ENCODE measurements around the gene TAS2R14.

The TAS2R14 gene

GRCh38 chr12:10910380-10910779, 28.7 kb downstream of the TAS2R14 start:
- Histone ChIP-seq H3K9me3 (ENCODE audit: insufficient read depth, low read length) (0 out of 2 replicates have a peak, but pooled peaks cover 6% of the 10 kb centered on the region), H3K9ac (ENCODE audit: insufficient read length, low read depth) (no peak overlapping the region), H3K36me3 (ENCODE audit: insufficient read depth, insufficient read length, low read length) (no peaks in the 10 kb centered on the region), H3K27me3 (ENCODE audit: insufficient read depth, insufficient read length) (no peaks in the 10 kb centered on the region), H3K4me1 (ENCODE audit: insufficient read depth, insufficient read length) (no peaks in the 10 kb centered on the region), H3K4me3 (ENCODE audit: insufficient read length, low read depth) (no peak overlapping the region)
- DNase-seq (ENCODE audit: low read depth, low spot score): no peak
- TF ChIP-seq YY1 (IDR thresholded peaks at IDR 0.05; ENCODE audit: insufficient read depth, insufficient read length) (no peak), ZNF274 (IDR thresholded peaks at IDR 0.05; ENCODE audit: low read depth, low read length) (no peak), SUZ12 (IDR thresholded peaks at IDR 0.05; ENCODE audit: extremely low read depth, insufficient read depth, insufficient read length) (no peak)

GRCh38 chr12:10909462-10909861, 29.6 kb downstream of the TAS2R14 start, which contains the start of gene TAS2R13:
Gene TAS2R13, minus strand, starts transcription at chr12:10909562. Its CDS starts 264 bp downstream, at chr12:10909298.
- Histone ChIP-seq H3K27me3 (ENCODE audit: insufficient read depth, insufficient read length) (no peaks in the 10 kb centered on the region), H3K4me3 (ENCODE audit: insufficient read length, low read depth) (no peak within 1 kb of the TSS), H3K9ac (ENCODE audit: insufficient read length, low read depth) (no peak within 1 kb of the TSS), H3K36me3 (ENCODE audit: insufficient read depth, insufficient read length, low read length) (no peaks in the 10 kb centered on the region), H3K4me1 (ENCODE audit: insufficient read depth, insufficient read length) (no peaks in the 10 kb centered on the region), H3K9me3 (ENCODE audit: insufficient read depth, low read length) (peaks cover 16% of the 10 kb centered on the region; the same call in 1 of the 2 replicates)
- no peak for TF ChIP-seq ZNF274 (IDR thresholded peaks at IDR 0.05; ENCODE audit: low read depth, low read length)
- DNase-seq (ENCODE audit: low read depth, low spot score): no peak

GRCh38 chr12:10904686-10905085, 34.4 kb downstream of the TAS2R14 start:
- Histone ChIP-seq H3K4me1 (ENCODE audit: insufficient read depth, insufficient read length) (no peaks in the 10 kb centered on the region), H3K36me3 (ENCODE audit: insufficient read depth, insufficient read length, low read length) (no peaks in the 10 kb centered on the region), H3K9ac (ENCODE audit: insufficient read length, low read depth) (no peak overlapping the region), H3K4me3 (ENCODE audit: insufficient read length, low read depth) (no peak overlapping the region), H3K27me3 (ENCODE audit: insufficient read depth, insufficient read length) (no peaks in the 10 kb centered on the region), H3K9me3 (ENCODE audit: insufficient read depth, low read length) (peaks cover 36% of the 10 kb centered on the region; the same call in 1 of the 2 replicates)
- DNase-seq (ENCODE audit: low read depth, low spot score): no peak
- TF ChIP-seq YY1 (IDR thresholded peaks at IDR 0.05; ENCODE audit: insufficient read depth, insufficient read length) (no peak), SUZ12 (IDR thresholded peaks at IDR 0.05; ENCODE audit: extremely low read depth, insufficient read depth, insufficient read length) (no peak), ZNF274 (IDR thresholded peaks at IDR 0.05; ENCODE audit: low read depth, low read length) (no peak)

GRCh38 chr12:10901427-10901826, 37.6 kb downstream of the TAS2R14 start:
- Histone ChIP-seq H3K9me3 (ENCODE audit: insufficient read depth, low read length) (peaks cover 36% of the 10 kb centered on the region; the same call in 1 of the 2 replicates), H3K36me3 (ENCODE audit: insufficient read depth, insufficient read length, low read length) (no peaks in the 10 kb centered on the region), H3K9ac (ENCODE audit: insufficient read length, low read depth) (no peak overlapping the region), H3K4me3 (ENCODE audit: insufficient read length, low read depth) (no peak overlapping the region), H3K4me1 (ENCODE audit: insufficient read depth, insufficient read length) (no peaks in the 10 kb centered on the region), H3K27me3 (ENCODE audit: insufficient read depth, insufficient read length) (no peaks in the 10 kb centered on the region)
- TF ChIP-seq SUZ12 (IDR thresholded peaks at IDR 0.05; ENCODE audit: extremely low read depth, insufficient read depth, insufficient read length): no peak
- TF ChIP-seq YY1 (IDR thresholded peaks at IDR 0.05; ENCODE audit: insufficient read depth, insufficient read length): no peak
- TF ChIP-seq ZNF274 (IDR thresholded peaks at IDR 0.05; ENCODE audit: low read depth, low read length): no peak
- DNase-seq (ENCODE audit: low read depth, low spot score): no peak

- TF ChIP-seq SUZ12 (IDR thresholded peaks at IDR 0.05; ENCODE audit: extremely low read depth, insufficient read depth, insufficient read length): no peak
- no peak for TF ChIP-seq ZNF274 (IDR thresholded peaks at IDR 0.05; ENCODE audit: low read depth, low read length)
- no peak for TF ChIP-seq YY1 (IDR thresholded peaks at IDR 0.05; ENCODE audit: insufficient read depth, insufficient read length)
- H3K27me3 ChIP-seq (ENCODE audit: insufficient read depth, insufficient read length): no peaks in the 10 kb centered on the region
Observed at GRCh38 chr12:10900972-10901371, 38.1 kb downstream of the TAS2R14 start.

GRCh38 chr12:10900530-10900929, 38.5 kb downstream of the TAS2R14 start:
- no peak for TF ChIP-seq SUZ12 (IDR thresholded peaks at IDR 0.05; ENCODE audit: extremely low read depth, insufficient read depth, insufficient read length)
- no peak for TF ChIP-seq YY1 (IDR thresholded peaks at IDR 0.05; ENCODE audit: insufficient read depth, insufficient read length)
- no peak for TF ChIP-seq ZNF274 (IDR thresholded peaks at IDR 0.05; ENCODE audit: low read depth, low read length)
- Histone ChIP-seq H3K9me3 (ENCODE audit: insufficient read depth, low read length) (peaks cover 31% of the 10 kb centered on the region; the same call in 1 of the 2 replicates), H3K9ac (ENCODE audit: insufficient read length, low read depth) (no peak overlapping the region), H3K27me3 (ENCODE audit: insufficient read depth, insufficient read length) (no peaks in the 10 kb centered on the region), H3K4me1 (ENCODE audit: insufficient read depth, insufficient read length) (no peaks in the 10 kb centered on the region), H3K36me3 (ENCODE audit: insufficient read depth, insufficient read length, low read length) (no peaks in the 10 kb centered on the region), H3K4me3 (ENCODE audit: insufficient read length, low read depth) (no peak overlapping the region)
- DNase-seq (ENCODE audit: low read depth, low spot score): no peak

More at GRCh38 chr12:10900972-10901371, 38.1 kb downstream of the TAS2R14 start:
- Histone ChIP-seq H3K9me3 (ENCODE audit: insufficient read depth, low read length) (peaks cover 36% of the 10 kb centered on the region; the same call in 1 of the 2 replicates), H3K36me3 (ENCODE audit: insufficient read depth, insufficient read length, low read length) (no peaks in the 10 kb centered on the region), H3K4me3 (ENCODE audit: insufficient read length, low read depth) (no peak overlapping the region), H3K4me1 (ENCODE audit: insufficient read depth, insufficient read length) (no peaks in the 10 kb centered on the region), H3K9ac (ENCODE audit: insufficient read length, low read depth) (no peak overlapping the region)
- DNase-seq (ENCODE audit: low read depth, low spot score): no peak

GRCh38 chr12:10896854-10897253, 42.2 kb downstream of the TAS2R14 start:
- no peak for DNase-seq (ENCODE audit: low read depth, low spot score)
- no peak overlapping the region for H3K4me3 ChIP-seq (ENCODE audit: insufficient read length, low read depth)
- H3K4me1 ChIP-seq (ENCODE audit: insufficient read depth, insufficient read length): no peaks in the 10 kb centered on the region
- H3K36me3 ChIP-seq (ENCODE audit: insufficient read depth, insufficient read length, low read length): no peaks in the 10 kb centered on the region
- H3K9me3 ChIP-seq (ENCODE audit: insufficient read depth, low read length): no peaks in the 10 kb centered on the region
- no peak for TF ChIP-seq ZNF274 (IDR thresholded peaks at IDR 0.05; ENCODE audit: low read depth, low read length)
- TF ChIP-seq SUZ12 (IDR thresholded peaks at IDR 0.05; ENCODE audit: extremely low read depth, insufficient read depth, insufficient read length): no peak
- TF ChIP-seq YY1 (IDR thresholded peaks at IDR 0.05; ENCODE audit: insufficient read depth, insufficient read length): no peak
- no peaks in the 10 kb centered on the region for H3K27me3 ChIP-seq (ENCODE audit: insufficient read depth, insufficient read length)
- H3K9ac ChIP-seq (ENCODE audit: insufficient read length, low read depth): no peak overlapping the region
